WERI-Rb-1 (cell line): ENCODE measurements around the gene RBM23.

Source experiments
- DNase-seq: peaks from one replicate; pipeline ENCODE4 v3.0.0-alpha.2; 2020
- H3K27ac ChIP-seq: fragments of 250-450 bp; sonication (Bioruptor Pico); 2 replicates; pipeline ENCODE4 v1.5.1; 2020; ENCODE audit warnings: mild to moderate bottlenecking, moderate library complexity
- H3K27me3 ChIP-seq: fragments of 250-450 bp; sonication (Bioruptor Pico); 2 replicates; pipeline ENCODE4 v1.5.1; 2021; ENCODE audit warnings: mild to moderate bottlenecking, low read depth, moderate library complexity; ENCODE audit not compliant: insufficient read depth, severe bottlenecking
- H3K36me3 ChIP-seq: fragments of 250-450 bp; sonication (Bioruptor Pico); 2 replicates; pipeline ENCODE4 v1.5.1; 2020; ENCODE audit warnings: mild to moderate bottlenecking, moderate library complexity
- H3K4me3 ChIP-seq: 2 replicates; pipeline ENCODE4 v1.5.1; 2011; ENCODE audit warnings: low read depth, mild to moderate bottlenecking, control low read depth, low read length
- H3K9me3 ChIP-seq: fragments of 250-450 bp; sonication (Bioruptor Pico); 2 replicates; pipeline ENCODE4 v1.5.1; 2021; ENCODE audit warnings: mild to moderate bottlenecking, moderate library complexity; ENCODE audit not compliant: severe bottlenecking
- CTCF ChIP-seq: IDR thresholded peaks from 2 replicates; pipeline ENCODE4 v1.5.1; 2011; ENCODE audit warnings: low read depth, mild to moderate bottlenecking, control low read depth, inconsistent platforms, low read length

Gene RBM23

GRCh38 chr14:22910916-22911315 lies 8.0 kb downstream of the RBM23 start:
- Histone ChIP-seq H3K9me3 (no peaks in the 10 kb centered on the region), H3K36me3 (peaks cover 70% of the 10 kb centered on the region)
- TF ChIP-seq CTCF = no peak

GRCh38 chr14:22908601-22909000 lies 10.3 kb downstream of the RBM23 start:
- H3K27ac ChIP-seq = no peak overlapping the region
- no peaks in the 10 kb centered on the region for H3K27me3 ChIP-seq
- no peak for TF ChIP-seq CTCF
- H3K4me3 ChIP-seq = no peak overlapping the region
- H3K9me3 ChIP-seq = no peaks in the 10 kb centered on the region
- no peak for DNase-seq
- H3K36me3 ChIP-seq = peaks cover 79% of the 10 kb centered on the region

More at GRCh38 chr14:22910916-22911315, 8.0 kb downstream of the RBM23 start:
- no peak for DNase-seq
- H3K27me3 ChIP-seq = no peaks in the 10 kb centered on the region
- H3K27ac ChIP-seq = no peak overlapping the region
- H3K4me3 ChIP-seq = no peak overlapping the region

DNA sequence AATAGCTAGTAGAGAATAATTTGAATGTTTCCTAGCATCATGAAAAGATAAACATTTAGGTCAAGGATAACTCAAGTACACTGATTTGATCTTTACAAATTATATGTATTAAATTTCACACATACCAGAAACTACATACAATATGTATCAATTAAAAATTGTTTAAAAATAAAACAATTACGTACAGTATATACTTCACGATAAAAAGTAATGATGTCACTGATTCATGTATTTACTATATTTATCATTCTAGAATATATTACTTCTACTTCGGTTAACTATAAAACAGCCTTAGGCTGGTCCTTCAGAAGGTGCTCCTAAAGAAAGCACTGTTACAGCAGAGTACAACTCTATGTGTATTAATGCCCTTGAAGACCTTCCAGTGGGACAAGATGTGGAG lies 11.5 kb downstream of the RBM23 start:
- Histone ChIP-seq H3K27me3 (no peaks in the 10 kb centered on the region), H3K27ac (no peak overlapping the region), H3K36me3 (peaks cover 87% of the 10 kb centered on the region), H3K9me3 (no peaks in the 10 kb centered on the region), H3K4me3 (no peak overlapping the region)
- no peak for TF ChIP-seq CTCF
- no peak for DNase-seq

DNA sequence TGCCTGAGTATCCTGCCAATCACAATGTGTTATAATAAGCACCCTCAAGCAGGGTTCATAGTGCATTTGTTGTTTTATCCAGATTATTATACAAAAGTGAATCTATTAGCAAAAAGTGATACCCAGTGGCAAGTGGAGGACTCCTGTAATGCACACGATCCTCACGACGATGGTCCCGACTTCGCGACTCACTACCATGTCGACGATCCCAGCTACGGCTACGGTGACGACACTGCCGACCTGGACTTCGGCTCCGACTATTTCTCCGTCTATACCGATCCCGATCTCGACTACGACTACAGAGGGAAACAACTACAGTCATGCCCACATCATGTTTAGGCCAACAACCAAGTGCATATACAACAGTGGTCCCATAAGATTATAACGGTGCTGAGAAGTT lies 12.9 kb downstream of the RBM23 start:
- TF ChIP-seq CTCF = no peak
- H3K4me3 ChIP-seq = no peak overlapping the region
- no peaks in the 10 kb centered on the region for H3K9me3 ChIP-seq
- H3K27me3 ChIP-seq = no peaks in the 10 kb centered on the region
- DNase-seq = no peak
- no peak overlapping the region for H3K27ac ChIP-seq
- H3K36me3 ChIP-seq = peaks cover 87% of the 10 kb centered on the region

- no peak for DNase-seq
- Histone ChIP-seq H3K4me3 (no peak overlapping the region), H3K36me3 (peaks cover 87% of the 10 kb centered on the region), H3K27ac (no peak overlapping the region), H3K27me3 (no peaks in the 10 kb centered on the region), H3K9me3 (no peaks in the 10 kb centered on the region)
- no peak for TF ChIP-seq CTCF
These were observed 13.3 kb downstream of the RBM23 start for GRCh38 chr14:22905627-22906026.

- TF ChIP-seq CTCF = no peak
- no peak overlapping the region for H3K27ac ChIP-seq
- DNase-seq = no peak
- H3K9me3 ChIP-seq = no peaks in the 10 kb centered on the region
- no peaks in the 10 kb centered on the region for H3K27me3 ChIP-seq
- H3K4me3 ChIP-seq = no peak overlapping the region
- peaks cover 73% of the 10 kb centered on the region for H3K36me3 ChIP-seq
These were observed 15.2 kb downstream of the RBM23 start for GRCh38 chr14:22903742-22904087.
